ENCODE data around the gene TLL2.

TLL2 gene

GRCh38 chr10:96529634-96530279 is 16.0 kb upstream of the TLL2 start:
- TF ChIP-seq POLR2AphosphoS5 (IDR thresholded peaks at IDR 0.05; ENCODE audit: low read depth, low read length) (no peak), TAF1 (IDR thresholded peaks at IDR 0.05; ENCODE audit: borderline replicate concordance, insufficient read depth, low read length) (no peak)

DNA sequence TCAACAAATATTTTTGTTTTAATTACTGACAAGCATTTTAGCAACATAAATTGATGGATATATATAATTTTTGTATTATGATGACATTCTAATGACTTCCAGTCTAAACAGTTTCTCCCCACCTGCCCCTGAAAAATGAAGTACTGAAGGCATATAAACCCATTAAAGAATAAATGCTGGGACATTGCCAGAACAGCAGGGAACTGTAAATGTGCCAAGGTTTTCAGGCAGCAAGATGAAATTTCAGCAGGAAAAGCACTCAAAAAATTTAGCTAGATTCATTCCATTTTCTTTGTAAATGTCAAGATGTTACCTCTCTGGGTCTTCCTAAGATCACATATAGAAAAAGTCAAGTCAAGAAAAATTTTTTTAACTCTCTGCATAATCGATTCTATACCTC is 11.0 kb upstream of the TLL2 start:
- TF ChIP-seq, protein P1, sequence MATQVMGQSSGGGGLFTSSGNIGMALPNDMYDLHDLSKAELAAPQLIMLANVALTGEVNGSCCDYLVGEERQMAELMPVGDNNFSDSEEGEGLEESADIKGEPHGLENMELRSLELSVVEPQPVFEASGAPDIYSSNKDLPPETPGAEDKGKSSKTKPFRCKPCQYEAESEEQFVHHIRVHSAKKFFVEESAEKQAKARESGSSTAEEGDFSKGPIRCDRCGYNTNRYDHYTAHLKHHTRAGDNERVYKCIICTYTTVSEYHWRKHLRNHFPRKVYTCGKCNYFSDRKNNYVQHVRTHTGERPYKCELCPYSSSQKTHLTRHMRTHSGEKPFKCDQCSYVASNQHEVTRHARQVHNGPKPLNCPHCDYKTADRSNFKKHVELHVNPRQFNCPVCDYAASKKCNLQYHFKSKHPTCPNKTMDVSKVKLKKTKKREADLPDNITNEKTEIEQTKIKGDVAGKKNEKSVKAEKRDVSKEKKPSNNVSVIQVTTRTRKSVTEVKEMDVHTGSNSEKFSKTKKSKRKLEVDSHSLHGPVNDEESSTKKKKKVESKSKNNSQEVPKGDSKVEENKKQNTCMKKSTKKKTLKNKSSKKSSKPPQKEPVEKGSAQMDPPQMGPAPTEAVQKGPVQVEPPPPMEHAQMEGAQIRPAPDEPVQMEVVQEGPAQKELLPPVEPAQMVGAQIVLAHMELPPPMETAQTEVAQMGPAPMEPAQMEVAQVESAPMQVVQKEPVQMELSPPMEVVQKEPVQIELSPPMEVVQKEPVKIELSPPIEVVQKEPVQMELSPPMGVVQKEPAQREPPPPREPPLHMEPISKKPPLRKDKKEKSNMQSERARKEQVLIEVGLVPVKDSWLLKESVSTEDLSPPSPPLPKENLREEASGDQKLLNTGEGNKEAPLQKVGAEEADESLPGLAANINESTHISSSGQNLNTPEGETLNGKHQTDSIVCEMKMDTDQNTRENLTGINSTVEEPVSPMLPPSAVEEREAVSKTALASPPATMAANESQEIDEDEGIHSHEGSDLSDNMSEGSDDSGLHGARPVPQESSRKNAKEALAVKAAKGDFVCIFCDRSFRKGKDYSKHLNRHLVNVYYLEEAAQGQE (IDR thresholded peaks at IDR 0.05; ENCODE audit: insufficient read depth in 1 of 2, low read depth in 2 of 2, low read length in 2 of 2): no peak
- TF ChIP-seq SIN3A (IDR thresholded peaks at IDR 0.05; ENCODE audit: borderline replicate concordance, insufficient read depth, low read length) (no peak), TAF1 (IDR thresholded peaks at IDR 0.05; ENCODE audit: borderline replicate concordance, insufficient read depth, low read length) (no peak)

- no peak for TF ChIP-seq POLR2AphosphoS5 (IDR thresholded peaks at IDR 0.05; ENCODE audit: low read depth, low read length)
- TF ChIP-seq, protein P1 (IDR thresholded peaks at IDR 0.05; ENCODE audit: insufficient read depth in 1 of 2, low read depth in 2 of 2, low read length in 2 of 2): no peak
- TF ChIP-seq TAF1 (IDR thresholded peaks at IDR 0.05; ENCODE audit: borderline replicate concordance, insufficient read depth, low read length): no peak
- TF ChIP-seq FOXP2 (optimal IDR thresholded peaks at IDR 0.05; ENCODE audit: borderline replicate concordance, extremely low read depth, extremely low read length, insufficient read depth): no peak
- no peak for TF ChIP-seq SIN3A (IDR thresholded peaks at IDR 0.05; ENCODE audit: borderline replicate concordance, insufficient read depth, low read length)
These were observed 3.6 kb upstream of the TLL2 start for GRCh38 chr10:96517284-96517683.

DNA sequence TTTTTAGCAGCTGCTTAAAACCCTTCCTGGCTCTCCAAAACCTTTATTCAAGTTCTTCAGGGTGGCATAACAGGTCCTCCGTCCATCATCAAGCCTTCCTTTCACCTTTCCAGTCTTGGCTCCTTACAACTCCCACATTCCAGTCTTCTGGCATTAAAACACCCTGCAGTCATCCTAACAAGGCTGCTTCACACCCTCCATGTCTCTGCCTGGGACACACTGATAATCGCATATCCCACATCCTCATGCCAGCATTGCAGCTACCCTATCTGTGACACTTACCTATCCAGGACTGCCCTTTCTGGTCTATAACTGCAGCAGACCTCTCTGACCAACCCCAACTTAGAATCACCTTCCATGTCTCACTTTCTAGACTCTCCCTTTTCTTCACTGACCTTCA is 2.6 kb upstream of the TLL2 start:
- TF ChIP-seq, protein P1 (IDR thresholded peaks at IDR 0.05; ENCODE audit: insufficient read depth in 1 of 2, low read depth in 2 of 2, low read length in 2 of 2): no peak
- TF ChIP-seq TAF1 (IDR thresholded peaks at IDR 0.05; ENCODE audit: borderline replicate concordance, insufficient read depth, low read length) (no peak), SIN3A (IDR thresholded peaks at IDR 0.05; ENCODE audit: borderline replicate concordance, insufficient read depth, low read length) (no peak), FOXP2 (optimal IDR thresholded peaks at IDR 0.05; ENCODE audit: borderline replicate concordance, extremely low read depth, extremely low read length, insufficient read depth) (no peak), POLR2AphosphoS5 (IDR thresholded peaks at IDR 0.05; ENCODE audit: low read depth, low read length) (no peak)

DNA sequence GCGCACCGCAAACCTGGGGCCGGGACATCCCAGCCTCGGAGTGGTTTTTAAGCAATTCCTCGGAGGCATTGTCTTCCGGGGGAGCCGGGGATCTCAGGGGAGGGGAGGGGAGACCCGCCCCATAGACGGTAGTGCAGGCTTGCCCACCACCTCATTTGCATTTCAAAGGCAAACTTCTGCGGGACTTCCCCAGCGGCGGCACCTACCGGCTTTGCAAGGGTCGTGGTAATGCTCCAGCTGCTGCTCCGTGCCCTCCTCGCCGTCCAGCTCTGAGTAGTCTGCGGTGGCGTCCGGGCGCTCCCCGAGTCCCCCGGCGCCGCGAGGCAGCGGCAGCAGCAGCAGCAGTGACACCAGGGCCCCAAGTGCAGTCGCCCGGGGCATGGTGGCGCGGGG is 425 bp downstream of the TLL2 start:
- TF ChIP-seq TAF1 (IDR thresholded peaks at IDR 0.05; ENCODE audit: borderline replicate concordance, insufficient read depth, low read length): no peak
- TF ChIP-seq, protein P1 (IDR thresholded peaks at IDR 0.05; ENCODE audit: insufficient read depth in 1 of 2, low read depth in 2 of 2, low read length in 2 of 2): no peak
